Mesenchymal stem cell (in vitro differentiated cells and primary cell): ENCODE measurements around the gene PDE8A.
A peak's percentile ranks its signal among the peaks of the same experiment; 100 is the strongest.

ENCODE experiments used
- DNase-seq: peaks from one replicate; pipeline ENCODE4 v3.0.0-alpha.2; 2013
- H2AFZ ChIP-seq: one replicate; pipeline ENCODE4 v1.6.1; 2013; ENCODE audit warnings: low read depth, mild to moderate bottlenecking, control low read depth, inconsistent platforms, low read length, moderate library complexity
- H2AK5ac ChIP-seq: 2 replicates; pipeline ENCODE4 v1.6.1; 2013; ENCODE audit warnings: low read length, moderate library complexity, mild to moderate bottlenecking, inconsistent platforms; ENCODE audit not compliant: severe bottlenecking
- H2BK120ac ChIP-seq: one replicate; pipeline ENCODE4 v1.6.1; 2013; ENCODE audit warnings: low read depth, mild to moderate bottlenecking, inconsistent platforms, low read length, moderate library complexity
- H2BK12ac ChIP-seq, 2 experiments: one replicate each; pipeline ENCODE4 v1.6.1; 2013; ENCODE audit warnings: inconsistent platforms in 2 of 2, low read length in 2 of 2, mild to moderate bottlenecking in 2 of 2, moderate library complexity in 2 of 2, control low read depth in 1 of 2
- H2BK15ac ChIP-seq: one replicate; pipeline ENCODE4 v1.6.1; 2013; ENCODE audit warnings: mild to moderate bottlenecking, low read depth, inconsistent platforms; ENCODE audit not compliant: poor library complexity, severe bottlenecking
- H2BK5ac ChIP-seq: 2 replicates; pipeline ENCODE4 v1.6.1; 2013; ENCODE audit warnings: low read depth, mild to moderate bottlenecking, low read length, control low read depth, inconsistent platforms; ENCODE audit not compliant: poor library complexity, severe bottlenecking
- H3K14ac ChIP-seq, 2 experiments: one replicate each; pipeline ENCODE4 v1.6.1; 2013; ENCODE audit warnings: inconsistent platforms in 2 of 2, low read length in 2 of 2, control low read depth in 1 of 2, mild to moderate bottlenecking in 1 of 2, moderate library complexity in 1 of 2
- H3K18ac ChIP-seq, 2 experiments: one replicate each; pipeline ENCODE4 v1.6.1; 2013; ENCODE audit warnings: inconsistent platforms in 2 of 2, low read length in 2 of 2, control low read depth in 1 of 2, low read depth in 1 of 2, mild to moderate bottlenecking in 1 of 2
- H3K23ac ChIP-seq, 2 experiments: one replicate each; pipeline ENCODE4 v1.6.1; 2013; ENCODE audit warnings: inconsistent platforms in 2 of 2, low read length in 2 of 2, mild to moderate bottlenecking in 2 of 2, moderate library complexity in 2 of 2, control low read depth in 1 of 2
- H3K27ac ChIP-seq: 2 replicates; pipeline ENCODE4 v1.5.1; 2013; ENCODE audit warnings: mild to moderate bottlenecking, moderate library complexity, low read length, control low read depth, inconsistent platforms; ENCODE audit not compliant: poor library complexity, severe bottlenecking
- H3K27me3 ChIP-seq, 2 experiments: 2 replicates each; pipeline versions ENCODE4 v1.6.1 to v1.7.0; 2013; ENCODE audit warnings: low read length in 2 of 2, mild to moderate bottlenecking in 2 of 2, moderate library complexity in 2 of 2, control low read depth in 1 of 2, inconsistent platforms in 1 of 2; ENCODE audit not compliant: control insufficient read depth in 1 of 2, insufficient read depth in 1 of 2
- H3K36me3 ChIP-seq, 2 experiments: 2 replicates each; pipeline versions ENCODE4 v1.6.1 to v1.7.0; 2013; ENCODE audit warnings: low read length in 2 of 2, control low read depth in 1 of 2, inconsistent platforms in 1 of 2, low read depth in 1 of 2, mild to moderate bottlenecking in 1 of 2; ENCODE audit not compliant: insufficient read depth in 2 of 2, control insufficient read depth in 1 of 2
- H3K4ac ChIP-seq, 2 experiments: one replicate each; pipeline ENCODE4 v1.6.1; 2013; ENCODE audit warnings: inconsistent platforms in 2 of 2, low read length in 2 of 2, mild to moderate bottlenecking in 2 of 2, moderate library complexity in 2 of 2, control low read depth in 1 of 2, low read depth in 1 of 2
- H3K4me1 ChIP-seq: 2 replicates; pipeline ENCODE4 v1.6.1; 2013; ENCODE audit warnings: low read depth, low read length, control low read depth; ENCODE audit not compliant: control insufficient read depth, insufficient read depth
- H3K4me2 ChIP-seq: 2 replicates; pipeline ENCODE4 v1.6.1; 2013; ENCODE audit warnings: low read length, mild to moderate bottlenecking, inconsistent platforms; ENCODE audit not compliant: poor library complexity, severe bottlenecking
- H3K4me3 ChIP-seq, 2 experiments: 2 replicates each; pipeline versions ENCODE4 v1.5.1 to v1.7.0; 2013; ENCODE audit warnings: low read length in 2 of 2, mild to moderate bottlenecking in 2 of 2, control low read depth in 1 of 2, low read depth in 1 of 2; ENCODE audit not compliant: insufficient read depth in 1 of 2
- H3K79me1 ChIP-seq: replicated peaks from 2 replicates; pipeline ENCODE4 v1.6.1; 2013; ENCODE audit warnings: mild to moderate bottlenecking, control low read depth, low read length, inconsistent platforms; ENCODE audit not compliant: poor library complexity, severe bottlenecking
- H3K9ac ChIP-seq: 2 replicates; pipeline ENCODE4 v1.7.0; 2013; ENCODE audit warnings: mild to moderate bottlenecking, low read length, moderate library complexity
- H3K9me3 ChIP-seq: 2 replicates; pipeline ENCODE4 v1.7.0; 2013; ENCODE audit warnings: mild to moderate bottlenecking, low read length; ENCODE audit not compliant: control insufficient read depth
- H4K8ac ChIP-seq: one replicate; pipeline ENCODE4 v1.6.1; 2013; ENCODE audit warnings: inconsistent platforms, mild to moderate bottlenecking, low read length, moderate library complexity
- H4K91ac ChIP-seq: one replicate; pipeline ENCODE4 v1.6.1; 2013; ENCODE audit warnings: mild to moderate bottlenecking, low read length, inconsistent platforms
- WGBS: methylation state at CpG from one replicate; pipeline ENCODE4 v1.1.7; 2013; ENCODE audit warnings: mixed read lengths; 5-methylcytosine and 5-hydroxymethylcytosine counted together

Gene PDE8A

DNA sequence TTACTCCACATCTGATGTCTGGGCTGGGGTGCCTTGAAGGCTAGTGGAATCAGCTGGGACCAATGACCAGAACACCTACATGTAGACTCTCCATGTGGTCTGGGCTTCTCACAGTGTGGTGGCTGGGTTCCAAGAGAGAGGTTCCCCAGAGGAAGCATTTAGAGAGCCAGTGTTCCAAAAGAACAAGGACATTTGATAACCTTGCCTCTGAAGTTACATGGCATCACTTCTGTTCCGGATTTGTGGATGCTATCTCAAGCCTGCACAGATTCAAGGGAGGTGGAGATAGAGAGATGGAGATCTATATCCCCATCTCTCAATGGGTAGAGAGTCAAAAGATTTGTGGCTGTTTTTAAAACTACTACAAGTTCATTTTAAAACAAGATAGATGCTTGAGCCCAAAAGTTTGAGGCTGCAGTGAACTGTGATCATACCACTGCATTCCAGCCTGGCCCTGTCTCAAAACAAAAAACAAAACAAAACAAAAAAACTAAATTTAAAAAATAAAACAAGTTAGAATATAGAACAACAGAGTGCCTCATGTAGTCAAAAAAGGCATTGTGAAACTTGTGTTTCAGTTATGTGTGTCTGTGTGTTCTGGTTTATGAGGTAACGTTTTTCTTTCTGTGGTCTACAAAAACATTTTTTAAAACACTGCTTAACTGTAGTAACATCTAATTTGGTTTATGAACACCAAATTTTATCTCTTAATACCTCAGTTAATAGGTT lies 44.8 kb downstream of the PDE8A start:
- no peaks in the 10 kb centered on the region for H3K36me3 ChIP-seq
- no peak overlapping the region for H2BK5ac ChIP-seq
- no peak overlapping the region for H4K91ac ChIP-seq
- H3K4me1 ChIP-seq, result peaks cover 23% of the 10 kb centered on the region
- H3K23ac ChIP-seq, result no peak overlapping the region
- H3K27me3 ChIP-seq, result no peaks in the 10 kb centered on the region
- no peak overlapping the region for H2AFZ ChIP-seq
- no peak overlapping the region for H3K4ac ChIP-seq
- peak overlapping the region; percentile 62 for H2BK15ac ChIP-seq
- peaks cover 15% of the 10 kb centered on the region for H3K79me1 ChIP-seq
- no peak overlapping the region for H3K9ac ChIP-seq
- peak; percentile 8 for DNase-seq
- H3K18ac ChIP-seq, result no peak overlapping the region
- no peak overlapping the region for H3K27ac ChIP-seq
- no peaks in the 10 kb centered on the region for H3K9me3 ChIP-seq
- no peak overlapping the region for H3K14ac ChIP-seq
- H2BK120ac ChIP-seq, result no peak overlapping the region
- H3K4me3 ChIP-seq, result no peak overlapping the region
- peak overlapping the region; percentile 16 for H2AK5ac ChIP-seq
- H3K4me2 ChIP-seq, result no peak overlapping the region
- 80% methylated on average over 1 of the region's 2 CpGs for WGBS
- H4K8ac ChIP-seq, result no peak overlapping the region
- no peak overlapping the region for H2BK12ac ChIP-seq

DNA sequence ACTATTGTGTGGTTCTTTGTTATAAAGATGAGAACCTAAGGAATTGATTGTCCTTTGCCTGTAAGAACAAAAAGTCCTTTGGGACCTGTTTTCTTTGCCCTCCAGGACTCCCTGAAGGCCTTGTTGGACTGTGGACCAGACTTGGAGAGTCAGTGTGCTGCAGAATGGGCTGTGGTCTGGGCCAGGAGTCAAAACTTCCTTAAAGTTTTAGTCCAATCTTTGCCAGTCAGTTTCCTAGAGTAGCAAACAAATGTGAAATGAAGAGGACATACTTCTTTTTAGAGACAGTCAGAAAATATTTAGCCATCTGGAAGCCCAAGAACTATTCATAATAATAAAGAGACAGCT lies 45.4 kb downstream of the PDE8A start:
- no peak overlapping the region for H3K18ac ChIP-seq
- no peak overlapping the region for H4K91ac ChIP-seq
- no peak overlapping the region for H2BK15ac ChIP-seq
- H2BK5ac ChIP-seq, result no peak overlapping the region
- peak overlapping the region; percentile 67 for H3K27ac ChIP-seq
- H3K4ac ChIP-seq, result no peak overlapping the region
- H3K23ac ChIP-seq, result peak overlapping the region in 1 of 2 experiments; percentile 61
- H3K36me3 ChIP-seq, result no peaks in the 10 kb centered on the region
- no peak overlapping the region for H4K8ac ChIP-seq
- no peaks in the 10 kb centered on the region for H3K27me3 ChIP-seq
- no peaks in the 10 kb centered on the region for H3K9me3 ChIP-seq
- H3K9ac ChIP-seq, result no peak overlapping the region
- no peak overlapping the region for H2AFZ ChIP-seq
- H2AK5ac ChIP-seq, result peak overlapping the region; percentile 66
- H3K4me1 ChIP-seq, result peaks cover 22% of the 10 kb centered on the region
- no peak overlapping the region for H2BK12ac ChIP-seq
- peak; percentile 8 for DNase-seq
- no peak overlapping the region for H2BK120ac ChIP-seq
- H3K4me3 ChIP-seq, result no peak overlapping the region
- H3K79me1 ChIP-seq, result peaks cover 17% of the 10 kb centered on the region
- H3K4me2 ChIP-seq, result no peak overlapping the region
- no peak overlapping the region for H3K14ac ChIP-seq

DNA sequence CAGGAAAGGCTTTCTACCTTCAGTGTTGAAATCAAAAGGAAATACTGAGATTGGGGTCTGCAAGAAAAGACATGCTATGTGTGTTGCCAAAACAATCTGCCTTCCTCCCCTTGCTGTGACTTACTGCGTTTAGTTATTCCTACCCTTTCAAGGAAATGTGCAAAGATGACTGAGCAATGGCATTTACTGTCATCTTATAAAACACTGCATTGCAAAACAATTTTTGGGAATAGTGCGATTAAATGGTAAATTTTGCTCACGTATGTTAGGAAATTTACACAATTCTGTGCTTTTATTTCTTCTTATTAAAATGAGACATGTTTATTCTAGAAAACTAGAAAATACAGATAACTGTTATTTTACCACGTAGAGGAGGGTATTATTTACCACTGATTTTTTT lies 45.8 kb downstream of the PDE8A start:
- Histone ChIP-seq H2BK120ac (no peak overlapping the region), H3K36me3 (no peaks in the 10 kb centered on the region), H3K14ac (no peak overlapping the region), H3K9ac (no peak overlapping the region), H3K9me3 (no peaks in the 10 kb centered on the region), H2BK5ac (no peak overlapping the region), H3K4ac (no peak overlapping the region), H2AK5ac (no peak overlapping the region), H3K27me3 (no peaks in the 10 kb centered on the region), H2AFZ (no peak overlapping the region), H4K91ac (no peak overlapping the region), H2BK12ac (no peak overlapping the region), H4K8ac (no peak overlapping the region), H3K4me2 (no peak overlapping the region), H3K4me3 (no peak overlapping the region), H2BK15ac (no peak overlapping the region), H3K4me1 (peaks cover 20% of the 10 kb centered on the region), H3K23ac (no peak overlapping the region), H3K79me1 (peaks cover 17% of the 10 kb centered on the region), H3K27ac (peak overlapping the region; percentile 26), H3K18ac (no peak overlapping the region)
- DNase-seq, result no peak
- no CpG with 5 or more reads among the region's 4 CpGs for WGBS

DNA sequence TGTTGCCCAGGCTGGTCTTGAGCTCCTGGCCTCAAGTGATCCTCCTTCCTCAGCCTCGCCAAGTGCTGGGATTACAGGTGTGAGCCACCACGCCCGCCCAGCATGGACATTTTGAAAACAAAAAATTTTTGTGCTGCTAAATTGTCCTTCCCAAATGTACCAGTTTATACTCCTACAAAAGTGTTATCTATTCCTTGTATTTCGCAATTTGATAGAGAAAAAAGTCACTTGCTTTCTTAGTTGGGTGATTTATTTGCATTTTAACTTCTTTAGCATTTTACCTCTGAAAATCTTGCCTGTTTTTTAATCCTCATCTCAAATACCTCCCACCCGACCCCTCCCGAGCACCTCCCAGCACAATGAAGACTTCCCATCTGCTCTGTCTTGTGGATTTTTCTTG lies 46.8 kb downstream of the PDE8A start:
- H3K9me3 ChIP-seq, result no peaks in the 10 kb centered on the region
- no peak overlapping the region for H2BK120ac ChIP-seq
- no peak overlapping the region for H4K91ac ChIP-seq
- H2BK5ac ChIP-seq, result no peak overlapping the region
- no peak overlapping the region for H2BK15ac ChIP-seq
- H3K79me1 ChIP-seq, result peaks cover 16% of the 10 kb centered on the region
- H3K4me1 ChIP-seq, result peaks cover 20% of the 10 kb centered on the region
- H4K8ac ChIP-seq, result no peak overlapping the region
- no peak for DNase-seq
- no peak overlapping the region for H3K18ac ChIP-seq
- no peaks in the 10 kb centered on the region for H3K27me3 ChIP-seq
- H3K23ac ChIP-seq, result no peak overlapping the region
- H3K14ac ChIP-seq, result no peak overlapping the region
- no peaks in the 10 kb centered on the region for H3K36me3 ChIP-seq
- WGBS, result 98% methylated on average over 4 of the region's 6 CpGs
- no peak overlapping the region for H2AFZ ChIP-seq
- no peak overlapping the region for H2AK5ac ChIP-seq
- no peak overlapping the region for H3K4ac ChIP-seq
- no peak overlapping the region for H3K4me3 ChIP-seq
- no peak overlapping the region for H3K27ac ChIP-seq
- no peak overlapping the region for H3K9ac ChIP-seq
- H2BK12ac ChIP-seq, result no peak overlapping the region
- H3K4me2 ChIP-seq, result no peak overlapping the region
